Mucosa of rectum (tissue), 2 donors: Measurements from ENCODE around the gene SPOCD1.
A peak's percentile ranks its signal among the peaks of the same experiment; 100 is the strongest.

Experiments used
- H3K27ac ChIP-seq, 2 donors: one replicate each; pipeline ENCODE4 v1.7.0; 2013; ENCODE audit warnings: inconsistent platforms in 2 of 2, low read depth in 2 of 2, low read length in 2 of 2
- H3K27me3 ChIP-seq, 2 donors: one replicate each; pipeline ENCODE4 v1.7.0; 2013; ENCODE audit warnings: low read length in 2 of 2; ENCODE audit not compliant: control insufficient read depth in 2 of 2, insufficient read depth in 2 of 2
- H3K36me3 ChIP-seq, 2 donors: one replicate each; pipeline ENCODE4 v1.7.0; 2013; ENCODE audit warnings: low read length in 2 of 2; ENCODE audit not compliant: control insufficient read depth in 2 of 2, insufficient read depth in 2 of 2
- H3K4me1 ChIP-seq, 2 donors: one replicate each; pipeline ENCODE4 v1.7.0; 2013; ENCODE audit warnings: low read length in 2 of 2, mild to moderate bottlenecking in 1 of 2; ENCODE audit not compliant: control insufficient read depth in 2 of 2, insufficient read depth in 2 of 2
- H3K4me3 ChIP-seq, 2 donors: one replicate each; pipeline ENCODE4 v1.7.0; 2013; ENCODE audit warnings: low read length in 2 of 2
- H3K9ac ChIP-seq, 2 donors: one replicate each; pipeline ENCODE4 v1.7.0; 2013; ENCODE audit warnings: low read length in 2 of 2, low read depth in 1 of 2, mild to moderate bottlenecking in 1 of 2
- H3K9me3 ChIP-seq, 2 donors: one replicate each; pipeline ENCODE4 v1.7.0; 2013; ENCODE audit warnings: low read length in 2 of 2; ENCODE audit not compliant: control insufficient read depth in 2 of 2
- donor health status: healthy.
- donor health status: Normal muscosa, but diverticular disease.

Gene SPOCD1

GRCh38 chr1:31752258-31752657 is 63.6 kb downstream of the SPOCD1 start:
- Histone ChIP-seq H3K9ac (no peak overlapping the region), H3K27ac (no peak overlapping the region), H3K4me3 (no peak overlapping the region), H3K27me3 (peaks cover 0 to 4% of the 10 kb centered on the region in 2 donors), H3K9me3 (no peaks in the 10 kb centered on the region), H3K36me3 (no peaks in the 10 kb centered on the region), H3K4me1 (peaks cover 12 to 19% of the 10 kb centered on the region in 2 donors)

- Histone ChIP-seq H3K9me3 (no peaks in the 10 kb centered on the region), H3K36me3 (no peaks in the 10 kb centered on the region), H3K27me3 (peaks cover 0 to 4% of the 10 kb centered on the region in 2 donors), H3K9ac (no peak overlapping the region), H3K4me1 (peaks cover 12 to 19% of the 10 kb centered on the region in 2 donors), H3K4me3 (no peak overlapping the region), H3K27ac (no peak overlapping the region)
These were observed 64.0 kb downstream of the SPOCD1 start for GRCh38 chr1:31751822-31752241.

GRCh38 chr1:31750858-31751510 is 64.8 kb downstream of the SPOCD1 start:
- H3K4me1 ChIP-seq: peaks cover 12 to 19% of the 10 kb centered on the region in 2 donors
- no peak overlapping the region for H3K4me3 ChIP-seq
- H3K27ac ChIP-seq: no peak overlapping the region
- H3K9me3 ChIP-seq: no peaks in the 10 kb centered on the region
- no peaks in the 10 kb centered on the region for H3K36me3 ChIP-seq
- no peak overlapping the region for H3K9ac ChIP-seq
- H3K27me3 ChIP-seq: peaks cover 0 to 4% of the 10 kb centered on the region in 2 donors

GRCh38 chr1:31749785-31750735 is 65.8 kb downstream of the SPOCD1 start:
- H3K36me3 ChIP-seq: no peaks in the 10 kb centered on the region
- H3K27ac ChIP-seq: no peak overlapping the region
- H3K9me3 ChIP-seq: no peaks in the 10 kb centered on the region
- H3K4me3 ChIP-seq: no peak overlapping the region
- peaks cover 12 to 19% of the 10 kb centered on the region in 2 donors for H3K4me1 ChIP-seq
- H3K27me3 ChIP-seq: peaks cover 0 to 4% of the 10 kb centered on the region in 2 donors
- no peak overlapping the region for H3K9ac ChIP-seq

- Histone ChIP-seq H3K4me3 (no peak overlapping the region), H3K9me3 (no peaks in the 10 kb centered on the region), H3K27me3 (peaks cover 0 to 4% of the 10 kb centered on the region in 2 donors), H3K36me3 (no peaks in the 10 kb centered on the region), H3K9ac (no peak overlapping the region), H3K27ac (no peak overlapping the region), H3K4me1 (peaks cover 3% of the 10 kb centered on the region in 2 donors)
These were observed 67.5 kb downstream of the SPOCD1 start for GRCh38 chr1:31748365-31748764.

- H3K36me3 ChIP-seq: no peaks in the 10 kb centered on the region
- peaks cover 0 to 4% of the 10 kb centered on the region in 2 donors for H3K27me3 ChIP-seq
- H3K9ac ChIP-seq: no peak overlapping the region
- no peak overlapping the region for H3K4me3 ChIP-seq
- H3K9me3 ChIP-seq: no peaks in the 10 kb centered on the region
- H3K4me1 ChIP-seq: no peaks in the 10 kb centered on the region
- H3K27ac ChIP-seq: no peak overlapping the region
These were observed 68.5 kb downstream of the SPOCD1 start for GRCh38 chr1:31747304-31747703.

- Histone ChIP-seq H3K27ac (no peak overlapping the region), H3K4me1 (no peaks in the 10 kb centered on the region), H3K9ac (no peak overlapping the region), H3K9me3 (no peaks in the 10 kb centered on the region), H3K4me3 (no peak overlapping the region), H3K27me3 (peaks cover 0 to 4% of the 10 kb centered on the region in 2 donors), H3K36me3 (no peaks in the 10 kb centered on the region)
These were observed 69.1 kb downstream of the SPOCD1 start for GRCh38 chr1:31746687-31747086.

GRCh38 chr1:31745946-31746670 is 69.7 kb downstream of the SPOCD1 start:
- H3K4me1 ChIP-seq: no peaks in the 10 kb centered on the region
- no peak overlapping the region for H3K9ac ChIP-seq
- no peak overlapping the region for H3K4me3 ChIP-seq
- no peak overlapping the region for H3K27ac ChIP-seq
- H3K9me3 ChIP-seq: no peaks in the 10 kb centered on the region
- H3K27me3 ChIP-seq: peaks cover 0 to 3% of the 10 kb centered on the region in 2 donors
- H3K36me3 ChIP-seq: no peaks in the 10 kb centered on the region

- Histone ChIP-seq H3K9me3 (no peaks in the 10 kb centered on the region), H3K9ac (no peak overlapping the region), H3K27me3 (no peaks in the 10 kb centered on the region), H3K4me3 (no peak overlapping the region), H3K27ac (peak overlapping the region in 1 of 2 donors; percentile 5), H3K36me3 (no peaks in the 10 kb centered on the region), H3K4me1 (no peaks in the 10 kb centered on the region)
These were observed 70.5 kb downstream of the SPOCD1 start for GRCh38 chr1:31745096-31745945.
